ENCODE results near the gene PUM2. TPM values are rescaled to one million over a fixed set of nuclear protein-coding genes. Genes with fewer than 3 reads are reported as not detected.

PUM2 gene
- total RNA-seq, 1 donor: 88.3 TPM

DNA sequence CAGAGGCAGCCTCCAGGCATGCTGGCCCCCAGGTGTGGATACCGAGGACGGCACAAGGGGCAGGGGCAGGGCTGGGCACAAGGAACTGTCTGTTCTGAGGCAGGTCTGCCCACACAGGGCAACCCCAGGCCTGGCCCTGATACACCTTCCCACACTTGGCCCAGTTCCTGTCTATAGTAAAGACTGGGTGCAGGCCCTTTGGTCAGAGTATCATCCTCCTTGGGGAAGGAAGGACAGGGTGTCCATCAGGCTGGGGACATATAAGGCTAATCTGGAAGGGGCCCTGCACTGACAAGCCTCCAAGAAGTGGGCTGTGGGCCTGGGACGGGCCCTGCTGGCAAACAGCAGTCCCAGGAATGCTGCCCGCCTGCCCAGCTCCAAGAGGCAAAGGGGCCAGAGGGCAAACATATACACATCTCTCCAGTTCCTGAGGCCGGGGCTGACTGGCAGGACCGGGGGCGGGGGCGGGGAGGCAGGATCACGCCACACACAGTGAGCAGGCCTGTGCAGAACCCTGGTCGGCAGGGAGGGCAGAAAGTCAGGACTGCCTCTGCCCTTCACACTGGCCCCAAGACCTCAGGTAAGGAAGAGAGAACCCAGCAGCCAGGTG, 144.6 kb downstream of the PUM2 start:
- DNase-seq (ENCODE audit: low read depth in 2 of 3, low spot score in 2 of 3): no peak

DNA sequence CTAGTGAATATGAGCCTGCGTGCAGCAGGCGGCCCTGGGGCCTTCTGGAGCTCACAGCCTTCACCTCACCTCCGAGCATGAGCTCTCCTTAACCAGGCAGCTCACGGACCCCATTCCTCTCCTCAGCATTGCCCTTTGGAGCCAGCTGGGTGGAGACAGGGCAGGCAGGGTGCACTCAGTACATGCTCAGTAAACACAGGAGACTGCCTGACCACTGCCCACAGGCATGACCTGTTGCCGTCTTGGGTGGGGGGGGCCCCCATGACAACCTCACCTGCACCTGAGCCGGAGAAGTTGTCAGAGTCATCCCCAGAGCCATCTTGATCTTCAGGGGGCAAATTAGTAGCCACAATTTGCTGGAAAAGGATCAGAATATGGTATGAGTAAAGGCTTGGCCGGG, 145.6 kb downstream of the PUM2 start:
- no peak for DNase-seq (ENCODE audit: low read depth in 2 of 3, low spot score in 2 of 3)

DNA sequence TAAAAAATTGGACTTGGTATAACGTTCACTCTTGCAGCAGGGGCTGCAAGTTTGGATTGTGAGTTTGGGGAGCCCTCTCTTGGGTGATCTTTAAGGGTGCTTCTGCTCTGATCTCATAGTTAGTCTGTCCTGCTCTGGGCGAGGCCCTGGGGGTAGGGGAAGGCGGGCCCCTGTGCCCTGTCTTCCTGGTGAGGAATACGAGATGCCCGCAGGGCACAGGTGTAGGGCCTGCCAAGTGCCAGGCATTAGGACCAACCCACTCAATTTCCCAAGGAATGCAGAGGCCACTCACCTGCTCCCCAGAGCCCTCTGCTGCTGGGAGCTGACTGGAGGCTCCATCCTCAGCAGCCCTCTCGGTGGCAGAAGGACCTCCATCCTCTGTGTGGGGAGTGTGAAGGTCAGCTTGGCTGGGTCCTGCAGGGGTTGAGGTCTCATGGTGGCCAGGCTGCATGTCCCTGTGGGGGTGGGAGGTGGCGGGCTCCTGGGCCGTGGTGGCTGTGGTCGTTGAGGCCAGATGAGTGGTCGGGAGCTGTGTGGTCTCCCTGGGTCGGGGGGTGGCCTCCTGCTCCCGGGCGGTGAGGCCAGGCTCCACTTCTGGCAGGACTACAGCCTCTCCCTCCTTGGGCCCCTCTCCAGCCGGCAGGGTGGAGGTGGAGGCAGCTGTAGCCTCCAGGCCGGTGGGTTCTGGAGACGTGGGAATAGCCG, 147.0 kb downstream of the PUM2 start:
- DNase-seq (ENCODE audit: low read depth in 2 of 3, low spot score in 2 of 3): no peak

DNA sequence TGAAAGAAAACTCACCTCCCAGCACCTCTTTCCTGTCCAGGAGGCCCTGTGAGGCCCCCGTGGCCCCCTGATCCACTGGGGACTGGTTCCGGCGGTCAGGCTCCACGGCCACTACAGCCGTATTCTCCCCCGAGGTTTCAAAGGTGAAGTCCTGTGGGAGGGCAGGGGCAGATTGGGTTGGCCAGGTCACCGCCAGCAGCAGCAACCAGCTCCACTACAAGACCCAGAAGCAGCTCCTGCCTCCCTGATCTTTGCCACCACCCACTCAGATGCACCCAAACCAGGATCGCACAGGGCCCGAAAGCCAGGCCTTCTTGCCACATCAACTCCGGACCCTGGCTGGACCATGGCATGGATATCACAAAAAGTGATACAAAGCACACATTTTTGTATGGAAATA, 147.6 kb downstream of the PUM2 start:
- no peak for DNase-seq (ENCODE audit: low read depth in 2 of 3, low spot score in 2 of 3)

DNA sequence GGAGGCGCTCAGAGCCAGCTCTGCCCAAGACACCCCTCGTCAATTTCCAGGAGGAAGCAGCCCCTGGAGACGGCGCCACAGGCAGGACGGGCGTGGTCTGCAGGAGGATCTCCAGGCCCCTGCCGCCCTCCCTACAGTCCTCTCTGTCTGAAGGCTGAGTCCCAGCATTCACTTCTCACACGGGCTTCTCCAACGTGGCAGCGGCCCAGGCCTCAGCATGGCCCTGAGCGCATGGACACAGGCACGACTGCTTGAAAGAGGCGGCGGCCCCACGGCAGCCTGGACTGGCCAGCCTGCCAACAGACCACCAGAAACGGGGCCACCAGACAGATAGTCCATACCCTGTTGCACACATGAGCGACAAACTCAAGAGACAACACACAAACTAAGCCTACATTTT, 149.0 kb downstream of the PUM2 start:
- no peak for DNase-seq (ENCODE audit: low read depth in 2 of 3, low spot score in 2 of 3)

DNA sequence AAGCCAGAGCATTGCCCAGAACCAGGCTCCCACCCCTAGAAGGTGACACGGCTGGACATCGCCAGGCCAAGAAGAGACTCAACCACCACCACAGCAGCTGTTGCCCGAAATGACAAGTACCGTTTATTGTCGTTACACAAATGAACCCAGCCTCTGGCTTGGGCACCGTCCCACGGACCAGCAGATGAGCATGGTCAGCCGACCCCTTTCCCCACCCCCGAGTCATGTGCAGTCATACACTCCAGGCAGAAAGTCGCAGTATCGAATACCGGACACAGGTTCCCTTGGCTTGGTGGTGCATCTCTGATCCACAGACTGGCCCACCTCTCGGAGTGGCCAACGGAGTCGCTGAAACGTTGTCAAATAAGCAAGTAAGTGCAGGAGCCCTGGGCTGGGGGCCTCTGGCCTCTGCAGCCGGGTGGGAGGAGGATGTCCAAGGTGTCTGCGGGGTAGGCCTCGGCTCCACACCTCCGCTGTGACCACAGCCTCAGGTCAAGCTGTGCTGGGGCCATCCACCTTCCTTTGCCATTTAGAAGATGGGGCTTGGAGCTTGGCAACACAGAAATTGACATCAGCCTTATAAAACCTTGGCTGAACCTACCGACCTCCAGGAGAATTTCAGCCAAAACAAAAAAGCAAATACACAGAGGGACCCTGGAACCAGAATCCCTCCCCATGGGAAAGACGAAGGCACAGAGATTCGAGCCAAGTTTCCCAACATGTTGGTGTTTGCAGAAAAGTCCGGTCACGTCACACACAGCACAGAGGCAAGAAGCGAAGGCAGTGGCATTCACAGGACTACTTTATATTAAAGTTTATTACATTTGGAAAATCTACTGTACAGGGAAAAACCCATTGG, 149.7 kb downstream of the PUM2 start:
- no peak for DNase-seq (ENCODE audit: low read depth in 2 of 3, low spot score in 2 of 3)

DNA sequence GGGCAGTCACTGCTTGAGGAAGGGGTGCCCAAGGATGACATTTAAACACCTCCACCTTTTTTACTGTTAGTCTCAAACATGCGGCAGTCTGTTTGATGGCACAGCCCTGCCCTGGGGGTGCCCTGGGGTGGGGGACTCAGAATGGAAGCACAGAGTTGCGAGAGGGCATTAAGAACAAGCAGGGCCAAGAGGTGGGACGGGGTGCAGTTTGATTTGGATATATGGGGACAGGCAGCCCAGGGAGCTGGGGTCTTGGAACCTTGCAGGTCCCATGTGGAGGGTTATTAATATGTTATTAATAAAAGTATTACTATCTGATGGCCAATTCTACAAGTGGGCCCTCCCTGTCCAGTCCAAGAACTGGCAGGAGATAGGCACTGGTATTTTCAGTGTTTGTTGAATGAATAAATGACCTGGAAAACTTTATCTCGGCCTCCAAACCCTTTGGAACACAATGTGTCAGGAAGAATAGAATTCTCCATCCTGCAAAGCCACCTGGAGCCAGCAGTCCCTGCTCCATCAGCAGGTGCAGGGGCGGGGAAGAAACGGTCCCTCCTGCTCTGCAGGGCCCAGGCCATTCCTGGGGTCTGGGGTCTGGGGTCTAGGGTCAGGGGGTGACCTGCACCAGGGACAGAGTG, 150.9 kb downstream of the PUM2 start:
- no peak for DNase-seq (ENCODE audit: low read depth in 2 of 3, low spot score in 2 of 3)

DNA sequence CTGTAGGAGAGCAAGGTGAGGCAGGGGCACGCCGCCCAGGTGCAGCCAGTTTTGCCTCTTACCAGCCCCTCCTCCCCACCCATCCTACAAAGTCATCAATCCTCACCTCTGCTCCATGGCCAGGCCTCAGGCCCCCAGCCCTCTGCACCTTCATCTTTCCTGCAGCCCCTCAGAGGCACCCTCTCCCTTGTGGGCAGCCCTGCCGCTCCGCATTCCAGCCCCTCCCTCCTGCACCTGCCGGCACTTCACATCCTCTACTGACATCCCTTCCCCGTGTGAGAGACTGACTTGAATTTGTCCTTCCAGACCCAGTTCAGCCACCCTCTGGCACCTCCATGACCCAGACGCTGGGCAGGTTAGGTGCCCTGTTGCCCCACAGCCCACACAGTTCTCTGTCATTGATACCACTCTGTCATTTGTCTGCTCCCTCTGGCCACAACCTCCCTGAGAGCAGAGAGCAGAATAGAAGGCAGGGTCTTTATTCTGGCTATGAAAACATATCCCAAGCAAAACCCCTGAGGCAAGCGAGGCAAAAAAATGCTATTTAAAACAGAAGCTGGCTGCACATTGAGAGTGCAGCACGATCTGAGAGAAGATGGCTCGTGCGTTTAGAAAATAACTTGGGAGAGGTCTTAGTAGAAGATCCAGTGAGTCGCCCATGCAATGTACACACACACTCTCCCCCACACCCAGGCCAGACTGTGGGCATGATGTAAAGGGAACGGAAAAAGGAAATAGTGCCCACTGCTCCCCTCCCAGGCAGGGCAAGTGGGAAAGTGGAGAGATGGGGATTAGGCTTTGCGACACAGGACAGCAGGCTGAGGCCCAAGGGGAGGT, 151.6 kb downstream of the PUM2 start:
- no peak for DNase-seq (ENCODE audit: low read depth in 2 of 3, low spot score in 2 of 3)

Small RNA genes lying within 50 kb of the gene (small RNA-seq; reads per million reads assigned to genes)
- gene RNU7-113P: not detected

Other genes starting within 250 kb of the PUM2 start
- gene SDC1, start 125.7 kb downstream of the PUM2 start, total RNA-seq: 0.27 TPM
- 528 TPM for gene RHOB, start 96.2 kb upstream of the PUM2 start, total RNA-seq

Measured in hematopoietic multipotent progenitor cell (in vitro differentiated cells).